Stomach (tissue), 4 donors: ENCODE results near the gene ARHGAP26.

Experiments
- EP300 ChIP-seq: sonication (generic); formaldehyde crosslinking; IDR thresholded peaks from one replicate; pipeline ENCODE4 v1.6.1; 2017; ENCODE audit warnings: antibody characterized with exemption
- POLR2A ChIP-seq, 4 donors: fragments of 450-650 bp; IDR thresholded peaks; one replicate each; pipeline ENCODE4 v1.6.1; 2016; ENCODE audit warnings: antibody characterized with exemption in 4 of 4, control low read depth in 2 of 4, mild to moderate bottlenecking in 1 of 4, moderate library complexity in 1 of 4
- POLR2AphosphoS5 ChIP-seq, 3 donors: sonication (generic); formaldehyde crosslinking; IDR thresholded peaks; one replicate each; pipeline ENCODE4 v1.6.1; 2016; ENCODE audit warnings: antibody characterized with exemption in 3 of 3
- TF ChIP-seq, protein P1 (sequence below), 7 experiments: fragments of 450-650 bp in 4 of 7; fragments of 200-600 bp in 3 of 7; sonication (generic) in 3 of 7; IDR thresholded peaks; one replicate each; pipeline ENCODE4 v1.5.1; 2016 to 2019; ENCODE audit warnings: antibody characterized with exemption in 7 of 7, control low read depth in 2 of 7, mild to moderate bottlenecking in 1 of 7

DNA sequence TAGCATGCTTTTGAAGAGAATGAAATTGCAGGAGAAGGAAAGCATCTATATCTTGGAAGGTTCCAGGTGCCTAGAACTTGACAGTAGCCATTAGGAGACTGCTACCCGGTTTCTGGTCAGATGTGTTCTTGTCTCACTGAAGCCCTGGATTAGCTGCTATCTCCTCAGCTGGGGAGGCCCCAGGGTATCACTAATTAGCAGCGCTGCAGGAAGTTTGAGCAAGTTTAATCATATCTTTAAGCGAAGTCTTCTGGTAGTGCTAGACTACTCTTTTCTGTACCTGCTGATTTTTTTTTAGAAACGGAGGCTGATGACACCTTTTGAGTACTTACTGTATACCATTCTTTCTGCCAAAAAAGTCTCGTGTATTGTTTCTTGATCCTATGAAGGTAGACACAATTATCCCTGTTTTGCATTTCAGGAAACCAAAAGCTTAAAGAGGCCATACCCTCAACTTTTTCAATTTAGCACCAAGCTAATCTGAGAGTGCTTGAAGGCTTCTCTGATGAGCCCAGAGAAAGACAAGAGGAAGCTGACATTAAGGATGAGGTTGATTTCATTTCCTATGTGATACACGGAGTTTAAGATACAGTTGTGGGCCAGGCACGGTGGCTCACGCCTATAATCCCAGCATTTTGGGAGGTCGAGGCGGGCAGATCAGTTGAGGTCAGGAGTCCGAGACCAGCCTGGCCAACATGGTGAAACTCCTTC lies 201.3 kb downstream of the ARHGAP26 start:
- TF ChIP-seq, protein P1, sequence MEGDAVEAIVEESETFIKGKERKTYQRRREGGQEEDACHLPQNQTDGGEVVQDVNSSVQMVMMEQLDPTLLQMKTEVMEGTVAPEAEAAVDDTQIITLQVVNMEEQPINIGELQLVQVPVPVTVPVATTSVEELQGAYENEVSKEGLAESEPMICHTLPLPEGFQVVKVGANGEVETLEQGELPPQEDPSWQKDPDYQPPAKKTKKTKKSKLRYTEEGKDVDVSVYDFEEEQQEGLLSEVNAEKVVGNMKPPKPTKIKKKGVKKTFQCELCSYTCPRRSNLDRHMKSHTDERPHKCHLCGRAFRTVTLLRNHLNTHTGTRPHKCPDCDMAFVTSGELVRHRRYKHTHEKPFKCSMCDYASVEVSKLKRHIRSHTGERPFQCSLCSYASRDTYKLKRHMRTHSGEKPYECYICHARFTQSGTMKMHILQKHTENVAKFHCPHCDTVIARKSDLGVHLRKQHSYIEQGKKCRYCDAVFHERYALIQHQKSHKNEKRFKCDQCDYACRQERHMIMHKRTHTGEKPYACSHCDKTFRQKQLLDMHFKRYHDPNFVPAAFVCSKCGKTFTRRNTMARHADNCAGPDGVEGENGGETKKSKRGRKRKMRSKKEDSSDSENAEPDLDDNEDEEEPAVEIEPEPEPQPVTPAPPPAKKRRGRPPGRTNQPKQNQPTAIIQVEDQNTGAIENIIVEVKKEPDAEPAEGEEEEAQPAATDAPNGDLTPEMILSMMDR (IDR thresholded peaks at IDR 0.05), result no peak
- no peak for TF ChIP-seq POLR2AphosphoS5 (IDR thresholded peaks at IDR 0.05)
- TF ChIP-seq POLR2A (IDR thresholded peaks at IDR 0.05), result no peak
- TF ChIP-seq EP300, result no peak
